NOMO-1 (cell line): ENCODE data around the gene MID1.

Source experiments
- DNase-seq, 2 experiments: peaks; one replicate each; lab custom pipeline; 2025; ENCODE audit not compliant: unreplicated experiment in 2 of 2; lab: John Stamatoyannopoulos, UW

MID1 gene

GRCh38 chrX:10395643-10396042 is 224.7 kb downstream of the MID1 start:
- DNase-seq = peak; percentile 96 to 97
